MM.1S (cell line): Measurements from ENCODE around the gene FANCE.

Experiments
- DNase-seq: peaks from one replicate; pipeline ENCODE4 v3.0.0-alpha.2; 2015
- H2AFZ ChIP-seq: fragments of 300-600 bp; sonication (generic); 2 replicates; pipeline ENCODE4 v1.6.0; 2016; ENCODE audit warnings: antibody characterized with exemption, low read length
- H3F3A ChIP-seq: fragments of 300-600 bp; sonication (generic); 2 replicates; pipeline ENCODE4 v1.6.1; 2016; ENCODE audit warnings: mild to moderate bottlenecking, antibody characterized with exemption, low read length, moderate library complexity, mixed read lengths; ENCODE audit not compliant: insufficient read depth
- H3K27ac ChIP-seq: fragments of 300-600 bp; sonication (generic); 2 replicates; pipeline ENCODE4 v1.5.1; 2016; ENCODE audit warnings: mild to moderate bottlenecking, low read length
- H3K27me3 ChIP-seq: fragments of 300-600 bp; sonication (generic); replicated peaks from 2 replicates; pipeline ENCODE4 v1.6.0; 2016; ENCODE audit warnings: low read length; ENCODE audit not compliant: insufficient read depth
- H3K36me3 ChIP-seq: fragments of 300-600 bp; sonication (generic); replicated peaks from 2 replicates; pipeline ENCODE4 v1.6.1; 2016; ENCODE audit warnings: mild to moderate bottlenecking, low read length, mixed read lengths; ENCODE audit not compliant: insufficient read depth
- H3K4me1 ChIP-seq: fragments of 300-600 bp; sonication (generic); 2 replicates; pipeline ENCODE4 v1.6.1; 2016; ENCODE audit warnings: low read length, mixed read lengths
- H3K4me2 ChIP-seq: fragments of 300-600 bp; sonication (generic); 2 replicates; pipeline ENCODE4 v1.6.0; 2016; ENCODE audit warnings: low read depth, low read length
- H3K4me3 ChIP-seq: fragments of 300-600 bp; sonication (generic); 2 replicates; pipeline ENCODE4 v1.5.1; 2016; ENCODE audit warnings: low read length, mixed read lengths
- H3K79me2 ChIP-seq: fragments of 300-600 bp; sonication (generic); 2 replicates; pipeline ENCODE4 v1.6.1; 2016; ENCODE audit warnings: mixed run types, low read length, mixed read lengths
- H3K9ac ChIP-seq: fragments of 300-600 bp; sonication (generic); 2 replicates; pipeline ENCODE4 v1.6.1; 2016; ENCODE audit warnings: low read length, mixed read lengths
- H3K9me2 ChIP-seq: fragments of 300-600 bp; sonication (generic); replicated peaks from 2 replicates; pipeline ENCODE4 v1.6.1; 2016; ENCODE audit warnings: mild to moderate bottlenecking, low read length, mixed read lengths; ENCODE audit not compliant: insufficient read depth
- H3K9me3 ChIP-seq: fragments of 300-600 bp; sonication (generic); replicated peaks from 2 replicates; pipeline ENCODE4 v1.6.1; 2016; ENCODE audit warnings: mild to moderate bottlenecking, low read length, mixed read lengths; ENCODE audit not compliant: insufficient read depth
- H4K20me1 ChIP-seq: fragments of 300-600 bp; sonication (generic); 2 replicates; pipeline ENCODE4 v1.6.1; 2016; ENCODE audit warnings: mild to moderate bottlenecking, low read length, moderate library complexity, mixed read lengths; ENCODE audit not compliant: insufficient read depth
- CTCF ChIP-seq: fragments of 300-600 bp; sonication (generic); IDR thresholded peaks from 2 replicates; pipeline ENCODE4 v1.5.1; 2016; ENCODE audit warnings: antibody characterized with exemption, low read length, mixed read lengths
- EZH2 ChIP-seq: fragments of 300-600 bp; sonication (generic); optimal IDR thresholded peaks from 2 replicates; pipeline ENCODE3; 2017; ENCODE audit warnings: low read depth, mild to moderate bottlenecking, antibody characterized with exemption, low read length, mixed read lengths
- EZH2phosphoT487 ChIP-seq: fragments of 300-600 bp; sonication (generic); IDR thresholded peaks from 2 replicates; pipeline ENCODE4 v1.6.1; 2018; ENCODE audit warnings: antibody characterized with exemption, low read length

The FANCE gene

GRCh38 chr6:35406711-35407485 lies 45.2 kb upstream of the FANCE start:
- TF ChIP-seq EZH2phosphoT487 (no peak), CTCF (no peak), EZH2 (no peak)
- Histone ChIP-seq H3K79me2 (no peaks in the 10 kb centered on the region), H2AFZ (no peak overlapping the region), H3K27ac (no peak overlapping the region), H3K9me3 (no peaks in the 10 kb centered on the region), H3K9ac (no peak overlapping the region), H3K4me2 (no peak overlapping the region), H4K20me1 (no peaks in the 10 kb centered on the region), H3K9me2 (no peaks in the 10 kb centered on the region), H3F3A (no peaks in the 10 kb centered on the region), H3K4me3 (no peak overlapping the region), H3K4me1 (peaks cover 7% of the 10 kb centered on the region), H3K27me3 (no peaks in the 10 kb centered on the region), H3K36me3 (no peaks in the 10 kb centered on the region)
- DNase-seq, result no peak

- TF ChIP-seq CTCF (no peak), EZH2 (no peak), EZH2phosphoT487 (no peak)
- H4K20me1 ChIP-seq, result no peaks in the 10 kb centered on the region
- DNase-seq, result no peak
Measured at GRCh38 chr6:35409245-35409644, 42.9 kb upstream of the FANCE start.

GRCh38 chr6:35410131-35410530 lies 42.0 kb upstream of the FANCE start:
- Histone ChIP-seq H3K4me2 (no peak overlapping the region), H3K36me3 (no peaks in the 10 kb centered on the region), H3K27me3 (no peaks in the 10 kb centered on the region), H3K4me1 (no peaks in the 10 kb centered on the region), H3K9me2 (no peaks in the 10 kb centered on the region), H3K9me3 (no peaks in the 10 kb centered on the region), H3F3A (no peaks in the 10 kb centered on the region), H3K27ac (no peak overlapping the region), H3K4me3 (no peak overlapping the region), H3K79me2 (no peaks in the 10 kb centered on the region), H2AFZ (no peak overlapping the region), H3K9ac (no peak overlapping the region), H4K20me1 (no peaks in the 10 kb centered on the region)
- TF ChIP-seq CTCF (no peak), EZH2phosphoT487 (no peak), EZH2 (no peak)
- no peak for DNase-seq

More at GRCh38 chr6:35409245-35409644, 42.9 kb upstream of the FANCE start:
- no peaks in the 10 kb centered on the region for H3K9me2 ChIP-seq
- H2AFZ ChIP-seq, result no peak overlapping the region
- H3K27me3 ChIP-seq, result no peaks in the 10 kb centered on the region
- H3K4me2 ChIP-seq, result no peak overlapping the region
- no peak overlapping the region for H3K9ac ChIP-seq
- no peaks in the 10 kb centered on the region for H3K36me3 ChIP-seq
- H3K79me2 ChIP-seq, result no peaks in the 10 kb centered on the region
- H3K4me3 ChIP-seq, result no peak overlapping the region
- H3F3A ChIP-seq, result no peaks in the 10 kb centered on the region
- no peaks in the 10 kb centered on the region for H3K9me3 ChIP-seq
- no peak overlapping the region for H3K27ac ChIP-seq
- no peaks in the 10 kb centered on the region for H3K4me1 ChIP-seq
